Activated CD4-positive, alpha-beta T cell treated with anti-CD3 and anti-CD28 coated beads for 36 hours (primary cell): ENCODE results near the gene SRSF6. TPM values are rescaled to one million over a fixed set of nuclear protein-coding genes. Genes with fewer than 3 reads are reported as not detected.

ENCODE experiments used
- total RNA-seq, 2 experiments: library from RNA; stranded (reverse); gene quantifications; one replicate each; pipeline ENCODE4 v1.2.3, GENCODE V29; 2021

The SRSF6 gene
- total RNA-seq, 2 experiments from 2014 or later = 132 to 135 TPM

Other genes starting within 250 kb of the SRSF6 start
- 1 to 10 TPM; 6.5 to 8.0 TPM for gene L3MBTL1, start 49.8 kb downstream of the SRSF6 start, total RNA-seq
- under 1 TPM; 0.27 to 0.65 TPM for gene SGK2, start 101.1 kb downstream of the SRSF6 start, total RNA-seq
- 10 to 100 TPM; 14.0 to 14.1 TPM for gene IFT52, start 133.0 kb downstream of the SRSF6 start, total RNA-seq
- gene MYBL2, start 209.2 kb downstream of the SRSF6 start, total RNA-seq = 100 to 1,000 TPM in 1 of 2 experiments, 10 to 100 TPM in 1; 99.8 to 113 TPM